CD4-positive, alpha-beta T cell treated with Interferon gamma for 1 hour (primary cell): Measurements from ENCODE around the gene STX1A.
"Not testable (repeated sequence)": the region's sequence is repeated elsewhere in the genome, so short reads cannot be mapped to it uniquely, and the experiment has no call there.

Experiments used
- DNase-seq: peaks from one replicate; pipeline ENCODE4 v3.0.0-alpha.2; 2020

Gene STX1A

DNA sequence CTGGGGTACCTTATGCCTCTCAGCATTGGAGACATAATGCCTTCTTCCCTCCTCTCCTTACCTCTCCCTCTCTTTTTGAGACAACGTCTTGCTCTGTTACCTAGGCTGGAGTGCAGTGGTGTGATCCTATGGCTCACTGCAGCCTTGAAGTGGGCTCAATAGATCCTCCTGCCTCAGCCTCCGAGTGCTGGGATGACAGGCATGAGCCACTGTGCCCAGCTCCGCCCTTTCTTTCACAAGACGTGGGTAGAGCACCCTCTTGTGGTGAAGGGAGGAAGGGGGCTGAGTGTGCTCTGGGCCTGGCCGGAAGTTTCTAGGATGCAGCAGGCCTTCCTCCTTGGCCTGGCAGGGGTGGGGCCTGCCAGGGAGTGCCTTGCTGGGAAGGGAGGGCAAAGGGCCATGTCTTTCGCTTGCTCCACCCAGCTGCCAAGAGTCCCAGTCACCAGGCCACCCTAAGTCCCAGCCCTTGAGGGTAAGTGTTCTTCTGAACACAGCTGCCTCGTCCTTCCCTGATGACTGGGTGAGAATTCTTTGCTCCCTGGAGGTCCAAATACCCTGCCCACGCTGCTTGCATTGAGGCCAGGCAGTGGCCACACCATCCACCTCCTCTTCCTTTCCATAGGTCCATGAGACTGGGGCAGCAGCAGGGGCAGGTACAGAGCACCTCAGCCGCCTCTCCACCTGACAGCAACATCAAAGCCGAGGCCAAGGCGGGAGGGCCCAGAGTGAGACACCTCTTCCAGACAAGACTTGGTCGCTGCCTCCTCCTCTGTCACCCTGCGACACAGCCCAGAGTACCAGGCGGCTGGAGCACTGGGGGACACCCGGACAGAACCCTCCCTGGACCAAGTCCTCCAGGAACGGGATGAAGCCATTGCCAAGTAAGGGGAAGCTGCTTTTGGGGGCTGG is 15.4 kb upstream of the STX1A start:
- DNase-seq: peak; percentile 82

- no peak for DNase-seq
Measured at GRCh38 chr7:73732397-73732796, 12.9 kb upstream of the STX1A start.

DNA sequence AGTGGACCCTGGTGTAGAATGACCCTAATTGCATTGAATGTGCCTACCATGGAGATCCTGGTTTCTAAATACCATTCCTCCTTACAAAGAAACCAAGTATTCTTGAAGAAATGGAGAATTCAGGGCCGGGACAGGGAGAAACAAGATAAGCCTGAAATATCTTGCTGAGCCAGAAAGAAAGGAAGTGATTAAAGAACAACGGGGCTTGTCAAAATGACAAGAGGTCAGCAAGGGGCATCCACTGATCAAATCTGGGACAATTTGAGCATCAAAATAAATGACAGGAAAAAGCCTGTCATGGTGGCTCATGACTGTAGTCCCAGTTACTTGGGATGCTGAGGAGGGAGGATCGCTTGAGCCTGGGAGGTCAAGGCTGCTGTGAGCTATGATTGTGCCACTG is 11.0 kb upstream of the STX1A start:
- no peak for DNase-seq

DNA sequence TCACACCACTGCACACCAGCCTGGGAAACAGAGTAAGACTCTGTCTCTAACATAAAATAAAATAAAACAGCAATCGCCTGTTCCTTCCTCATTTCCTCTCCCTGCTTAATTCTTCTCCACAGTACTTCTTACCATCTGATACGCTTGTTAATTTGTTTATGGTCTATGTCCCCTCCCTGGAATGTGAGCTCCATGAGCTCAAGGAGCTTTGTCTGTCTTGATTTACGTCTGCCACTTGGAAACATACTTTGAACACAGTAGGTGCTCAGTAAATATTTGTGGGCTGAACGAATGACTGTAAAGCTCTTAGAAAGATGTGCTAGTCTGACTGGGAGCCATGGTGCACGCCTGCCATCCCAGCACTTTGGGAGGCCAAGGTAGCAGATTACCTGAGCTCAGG is 9.1 kb upstream of the STX1A start:
- DNase-seq: no peak

GRCh38 chr7:73727952-73728351 is 8.5 kb upstream of the STX1A start:
- DNase-seq: no peak

GRCh38 chr7:73726083-73726466 is 6.6 kb upstream of the STX1A start:
- DNase-seq: no peak

DNA sequence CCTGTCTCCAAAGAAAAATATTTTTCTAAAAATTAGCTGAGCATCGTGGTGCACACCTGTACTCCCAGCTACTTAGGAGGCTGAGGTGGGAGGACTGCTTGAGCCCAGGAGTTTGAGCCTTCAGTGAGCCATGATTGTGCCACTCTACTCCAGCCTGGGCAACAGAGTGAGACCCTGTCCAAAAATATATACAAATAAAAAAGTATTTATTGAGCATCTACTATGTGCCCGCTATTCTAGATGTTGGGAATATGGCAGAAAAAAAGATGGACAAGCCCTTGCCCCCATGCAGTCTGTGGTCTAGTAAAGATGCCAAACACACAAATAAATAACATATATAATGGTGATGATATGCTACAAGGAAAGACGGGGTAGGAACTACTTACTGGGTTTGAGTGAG is 4.3 kb upstream of the STX1A start:
- DNase-seq: no peak

GRCh38 chr7:73722785-73723184 is 3.3 kb upstream of the STX1A start:
- no peak for DNase-seq

DNA sequence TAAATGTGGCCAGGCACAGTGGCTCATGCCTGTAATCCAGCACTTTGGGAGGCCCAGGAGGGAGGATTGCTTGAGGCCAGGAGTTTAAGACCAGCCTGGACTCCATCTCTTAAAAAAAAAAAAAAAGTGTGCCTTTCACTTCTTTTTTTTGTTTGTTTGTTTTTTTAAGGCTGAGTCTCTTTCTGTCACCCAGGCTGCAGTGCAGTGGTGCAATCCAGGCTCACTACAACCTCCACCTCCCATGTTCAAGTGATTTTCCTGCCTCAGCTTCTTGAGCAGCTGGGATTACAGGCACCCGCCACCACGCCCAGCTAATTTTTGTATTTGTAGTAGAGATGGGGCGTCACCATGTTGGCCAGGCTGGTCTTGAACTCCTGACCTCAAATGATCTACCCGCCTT is 2.7 kb upstream of the STX1A start:
- not testable (repeated sequence) for DNase-seq

GRCh38 chr7:73721377-73721817 is 1.9 kb upstream of the STX1A start:
- DNase-seq: no peak

DNA sequence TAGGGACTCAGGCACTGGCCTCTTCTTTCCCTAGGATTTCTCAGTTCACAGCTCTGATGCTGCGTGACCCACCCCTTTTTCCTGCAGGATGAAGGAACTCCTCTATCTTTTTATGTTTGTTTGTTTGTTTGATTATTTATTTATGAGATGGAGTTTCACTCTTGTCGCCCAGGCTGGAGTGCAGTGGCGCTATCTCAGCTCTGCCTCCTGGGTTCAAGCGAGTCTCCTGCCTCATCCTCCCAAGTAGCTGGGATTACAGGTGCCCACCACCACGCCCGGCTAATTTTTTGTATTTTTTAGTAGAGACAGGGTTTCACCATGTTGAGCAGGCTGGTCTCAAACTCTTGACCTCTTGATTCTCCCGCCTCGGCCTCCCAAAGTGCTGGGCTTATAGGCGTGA is 974 bp upstream of the STX1A start:
- DNase-seq: not testable (repeated sequence)

GRCh38 chr7:73719806-73720169 is 319 bp upstream of the STX1A start:
- DNase-seq: no peak

GRCh38 chr7:73718438-73718881 is 1.0 kb downstream of the STX1A start:
- DNase-seq: no peak

GRCh38 chr7:73717991-73718405 is 1.5 kb downstream of the STX1A start:
- peak; percentile 62 for DNase-seq

GRCh38 chr7:73717025-73717807 is 2.3 kb downstream of the STX1A start:
- no peak for DNase-seq

GRCh38 chr7:73716318-73716890 is 3.1 kb downstream of the STX1A start:
- DNase-seq: no peak

DNA sequence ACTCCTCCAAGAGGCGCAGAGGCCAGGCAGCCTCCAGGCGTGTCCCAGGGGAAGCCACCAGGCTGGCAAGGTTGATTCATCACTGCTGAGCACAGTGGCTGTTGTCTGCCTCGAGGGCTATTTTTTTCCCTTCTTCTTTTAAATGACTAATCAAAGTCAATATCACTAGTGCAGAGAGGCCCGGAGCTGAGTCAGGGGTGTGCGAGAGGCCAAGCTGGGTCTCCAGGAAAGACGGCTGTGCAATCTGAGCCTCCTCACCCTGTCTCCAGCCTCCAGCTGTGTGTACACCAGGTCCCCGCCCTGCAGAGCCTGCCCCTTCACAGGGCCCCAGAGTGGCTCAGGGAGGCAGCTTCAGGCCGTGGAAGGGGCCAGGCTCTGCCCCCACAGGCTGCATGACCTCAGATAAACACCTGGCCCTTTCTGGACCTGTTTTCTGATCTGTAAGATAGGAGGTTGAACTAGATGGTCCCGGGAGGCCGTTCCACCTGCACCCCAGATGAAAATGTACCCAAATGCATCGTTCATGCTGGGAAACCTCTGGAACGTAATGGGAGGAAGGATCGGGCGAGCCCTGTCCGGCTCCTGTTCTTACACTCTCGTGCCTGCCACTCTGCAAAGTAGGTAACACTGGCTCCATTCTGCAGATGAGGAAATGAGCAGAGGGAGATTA is 3.7 kb downstream of the STX1A start:
- no peak for DNase-seq

- DNase-seq: not testable (repeated sequence)
Measured at GRCh38 chr7:73713319-73713718, 6.2 kb downstream of the STX1A start.

- DNase-seq: no peak
Measured at GRCh38 chr7:73712773-73713172, 6.7 kb downstream of the STX1A start.

GRCh38 chr7:73708961-73709549 is 10.4 kb downstream of the STX1A start:
- DNase-seq: no peak

- peak; percentile 24 for DNase-seq
Measured at GRCh38 chr7:73707045-73707631, 12.3 kb downstream of the STX1A start.
